NAMALWA (cell line): Measurements from ENCODE around the gene ZNF554.

ENCODE experiments used
- DNase-seq: peaks from one replicate; pipeline ENCODE4 v3.0.0-alpha.2; 2015; ENCODE audit warnings: low spot score

ZNF554 gene

DNA sequence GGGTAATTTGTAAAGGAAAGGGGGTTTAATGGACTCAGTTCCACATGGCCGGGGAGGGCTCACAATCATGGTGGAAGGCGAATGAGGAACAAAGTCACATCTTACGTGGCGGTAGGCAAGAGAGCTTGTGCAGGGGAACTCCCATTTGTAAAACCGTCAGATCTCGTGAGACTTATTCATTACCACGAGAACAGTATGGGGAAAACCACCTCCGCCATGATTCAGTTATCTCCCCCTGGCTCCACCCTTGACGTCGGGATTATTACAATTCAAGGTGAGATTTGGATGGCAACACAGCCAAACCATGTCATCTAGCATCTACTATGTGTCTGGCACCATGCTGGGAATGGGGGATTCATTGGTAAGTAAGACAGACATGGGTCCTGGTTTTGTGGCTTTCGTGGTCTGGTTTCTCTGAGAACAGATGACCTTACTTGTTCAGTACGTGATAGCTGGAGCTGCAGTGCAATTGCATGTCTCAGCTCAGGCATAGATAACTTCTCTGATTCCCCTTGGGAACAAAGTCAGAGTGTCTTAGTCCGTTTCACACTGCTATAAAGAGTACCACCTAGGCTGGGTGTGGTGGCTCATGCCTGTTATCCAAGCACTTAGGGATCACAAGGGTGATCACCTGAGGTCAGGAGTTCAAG lies 8.3 kb downstream of the ZNF554 start:
- no peak for DNase-seq

- no peak for DNase-seq
Observed at GRCh38 chr19:2834294-2834871, 14.7 kb downstream of the ZNF554 start.

GRCh38 chr19:2837430-2837829 lies 17.8 kb downstream of the ZNF554 start:
- no peak for DNase-seq

GRCh38 chr19:2840794-2841791 lies 21.4 kb downstream of the ZNF554 start, which contains the start of gene ZNF555:
TSS of gene ZNF555 (plus strand) at chr19:2841475. CDS start at chr19:2841573, 98 bp downstream.
- DNase-seq = peak; percentile 98

- no peak for DNase-seq
Observed at GRCh38 chr19:2841855-2842574, 22.3 kb downstream of the ZNF554 start.

GRCh38 chr19:2845107-2845506 lies 25.4 kb downstream of the ZNF554 start:
- no peak for DNase-seq

- DNase-seq = no peak
Observed at GRCh38 chr19:2846180-2846894, 26.7 kb downstream of the ZNF554 start.

- DNase-seq = no peak
Observed at GRCh38 chr19:2847507-2847906, 27.8 kb downstream of the ZNF554 start.

- DNase-seq = no peak
Observed at GRCh38 chr19:2848616-2849015, 28.9 kb downstream of the ZNF554 start.

DNA sequence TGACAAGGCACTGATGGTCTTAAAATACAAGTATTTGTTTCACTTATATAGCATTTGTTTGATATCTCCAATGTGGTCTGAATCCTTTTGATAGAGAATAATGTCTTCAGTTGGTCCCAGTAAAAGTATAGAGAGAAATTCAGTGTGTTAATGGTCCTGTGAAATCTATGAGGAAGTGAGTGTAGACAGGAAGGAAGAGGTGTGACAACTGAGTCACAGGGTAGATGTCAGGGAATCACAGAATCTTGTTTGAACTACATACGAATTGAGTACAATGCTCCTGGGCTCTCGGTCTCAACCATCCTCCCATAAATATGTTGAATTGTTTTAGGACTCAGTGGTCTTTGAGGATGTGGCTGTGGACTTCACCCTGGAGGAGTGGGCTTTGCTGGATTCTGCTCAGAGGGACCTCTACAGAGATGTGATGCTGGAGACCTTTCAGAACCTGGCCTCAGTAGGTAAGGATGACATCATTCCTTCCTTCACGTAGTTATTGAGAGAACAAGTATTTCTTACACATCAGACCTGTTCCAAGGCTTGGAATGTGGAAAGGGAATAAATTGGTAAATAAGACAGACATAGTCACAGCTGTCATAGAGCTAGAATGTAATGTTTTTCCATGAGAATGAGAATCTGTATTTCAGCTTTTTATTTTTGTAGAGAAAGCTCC lies 30.7 kb downstream of the ZNF554 start:
- DNase-seq = no peak

DNA sequence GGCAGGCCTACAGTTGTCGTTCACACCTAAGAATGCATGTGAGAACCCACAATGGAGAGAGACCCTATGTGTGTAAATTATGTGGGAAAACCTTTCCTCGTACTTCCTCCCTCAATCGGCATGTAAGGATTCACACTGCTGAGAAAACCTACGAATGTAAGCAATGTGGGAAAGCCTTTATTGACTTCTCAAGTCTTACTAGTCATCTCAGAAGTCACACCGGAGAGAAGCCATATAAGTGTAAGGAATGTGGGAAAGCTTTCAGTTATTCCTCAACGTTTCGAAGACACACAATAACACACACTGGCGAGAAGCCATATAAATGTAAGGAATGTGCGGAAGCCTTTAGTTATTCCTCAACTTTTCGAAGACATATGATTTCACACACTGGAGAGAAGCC lies 32.9 kb downstream of the ZNF554 start:
- DNase-seq = no peak

DNA sequence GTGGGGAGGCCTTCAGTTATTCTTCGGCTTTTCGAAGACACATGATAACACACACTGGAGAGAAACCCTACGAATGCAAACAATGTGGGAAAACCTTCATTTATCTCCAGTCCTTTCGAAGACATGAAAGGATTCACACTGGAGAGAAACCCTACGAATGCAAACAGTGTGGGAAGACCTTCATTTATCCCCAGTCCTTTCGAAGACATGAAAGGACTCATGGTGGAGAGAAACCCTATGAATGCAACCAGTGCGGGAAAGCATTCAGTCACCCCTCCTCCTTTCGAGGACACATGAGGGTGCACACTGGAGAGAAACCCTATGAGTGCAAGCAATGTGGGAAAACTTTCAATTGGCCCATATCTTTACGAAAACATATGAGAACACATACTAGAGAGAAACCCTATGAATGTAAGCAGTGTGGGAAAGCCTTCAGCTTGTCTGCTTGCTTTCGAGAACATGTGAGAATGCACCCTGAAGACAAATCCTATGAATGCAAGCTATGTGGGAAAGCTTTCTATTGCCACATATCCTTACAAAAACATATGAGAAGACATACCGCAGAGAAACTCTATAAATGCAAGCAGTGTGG lies 33.4 kb downstream of the ZNF554 start:
- no peak for DNase-seq

DNA sequence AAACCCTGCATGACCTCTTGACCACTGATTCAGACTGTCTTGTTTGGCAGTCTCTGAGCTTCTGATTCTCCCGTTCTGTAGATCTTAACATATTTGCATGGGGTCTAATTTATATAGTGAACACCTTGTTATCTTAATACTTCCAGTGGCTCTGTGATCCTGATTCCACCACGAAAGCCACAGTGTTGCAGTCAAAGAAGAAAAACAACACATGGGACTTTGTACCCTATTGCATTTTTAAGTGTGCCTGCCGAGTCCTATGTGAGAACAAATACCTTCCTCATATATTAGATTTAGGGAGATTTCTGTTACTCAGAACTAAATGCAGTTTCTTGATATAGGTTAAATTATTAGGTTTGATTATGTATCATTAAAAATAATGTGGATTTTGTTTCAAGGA lies 35.2 kb downstream of the ZNF554 start:
- no peak for DNase-seq

DNA sequence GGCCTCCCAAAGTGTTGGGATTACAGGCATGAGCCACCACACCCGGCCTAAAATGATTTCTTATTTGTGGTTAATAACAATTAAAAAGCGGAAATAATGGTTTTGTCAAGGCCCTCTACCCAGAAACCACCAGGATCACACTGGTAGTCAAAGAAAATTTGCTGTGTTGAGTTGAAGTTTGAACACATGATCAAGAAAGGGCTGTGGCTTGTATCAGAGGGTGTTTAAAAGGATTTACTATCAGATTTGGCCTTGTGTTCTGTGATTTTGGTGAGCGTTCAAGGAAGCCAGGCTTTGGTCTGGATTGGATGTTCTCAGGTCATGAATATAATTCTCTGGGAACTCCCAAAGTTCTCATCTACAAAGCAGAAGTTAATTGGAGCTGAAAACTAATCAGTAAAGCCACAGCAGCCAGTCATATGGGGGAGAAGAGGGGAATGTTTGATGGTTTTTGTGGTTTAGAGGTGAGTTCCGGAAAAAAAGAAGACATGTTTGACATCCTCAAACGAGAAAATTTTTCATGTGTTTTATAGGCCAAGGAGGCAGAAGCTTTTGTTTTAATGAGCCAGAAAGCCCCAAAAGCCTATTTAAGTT lies 36.9 kb downstream of the ZNF554 start:
- DNase-seq = no peak

DNA sequence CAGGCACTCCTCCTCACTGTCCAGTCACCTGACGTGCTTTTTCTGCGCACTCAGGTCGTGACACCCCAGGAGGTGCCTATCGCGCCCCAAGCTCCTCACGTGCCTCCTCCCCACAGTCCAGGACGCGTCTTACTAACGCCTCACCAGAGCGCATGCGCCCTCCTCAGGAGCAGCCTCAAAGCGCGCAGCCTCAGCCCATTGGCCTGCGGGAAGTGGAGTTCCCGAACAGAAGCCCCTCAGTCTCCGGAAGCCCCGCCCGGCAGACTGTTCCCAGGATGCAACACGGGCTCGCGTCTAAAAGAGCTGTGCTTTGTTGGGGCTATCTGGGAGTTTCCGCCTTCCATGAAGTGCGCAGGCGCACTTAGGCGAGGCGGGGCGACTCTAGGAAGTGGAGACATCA lies 39.2 kb downstream of the ZNF554 start:
- DNase-seq = no peak

DNA sequence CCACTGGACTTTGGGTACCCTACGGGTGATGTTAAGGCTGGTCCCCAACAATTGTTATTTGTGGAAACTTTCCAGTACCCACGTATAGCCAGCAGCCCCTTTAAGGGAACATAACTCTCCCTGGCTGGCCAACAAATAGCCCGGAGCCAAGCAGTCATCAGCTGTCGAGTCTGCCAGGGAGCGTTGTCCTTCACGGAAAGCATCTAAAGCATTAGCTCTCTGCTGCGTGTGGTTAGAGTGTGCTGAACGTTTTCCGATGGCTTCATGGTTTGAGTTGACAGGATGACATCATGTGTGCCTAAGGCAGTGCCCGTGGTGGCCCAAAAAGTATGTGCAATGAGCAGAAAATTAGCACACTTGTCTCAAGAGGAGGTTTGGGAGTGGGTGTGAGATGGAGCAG lies 44.1 kb downstream of the ZNF554 start:
- DNase-seq = no peak

- DNase-seq = no peak
Observed at GRCh38 chr19:2865334-2866100, 45.8 kb downstream of the ZNF554 start.

DNA sequence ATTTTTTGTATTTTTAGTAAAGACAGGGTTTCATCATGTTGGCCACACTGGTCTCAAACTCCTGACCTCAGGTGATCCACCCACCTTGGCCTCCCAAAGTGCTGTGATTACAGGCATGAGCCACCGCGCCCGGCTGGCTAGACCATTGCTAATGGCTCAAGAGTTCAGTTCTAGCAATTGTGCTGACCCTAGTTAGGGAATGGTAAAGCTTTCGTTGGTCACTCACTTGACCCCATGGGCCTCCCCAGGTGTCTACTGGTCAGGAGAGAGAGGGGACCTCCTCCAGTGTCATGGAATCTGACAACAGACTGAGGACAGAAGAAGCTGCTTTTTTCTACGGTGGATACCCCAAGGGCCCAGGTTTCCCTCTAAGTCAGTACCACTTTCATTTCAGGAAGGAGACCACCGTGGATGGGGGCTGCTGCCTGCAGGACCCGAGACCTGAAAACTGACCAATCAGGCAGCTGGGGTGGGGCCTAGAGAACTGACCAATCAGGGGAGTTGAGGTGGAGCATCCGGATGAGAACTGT lies 46.9 kb downstream of the ZNF554 start:
- DNase-seq = no peak
